ENCODE data around the gene PTPRQ. TPM values are rescaled to one million over a fixed set of nuclear protein-coding genes. Genes with fewer than 3 reads are reported as not detected.

The PTPRQ gene
- total and polyA plus RNA-seq, 9 of the 15 experiments (the other 6 are each of a cell fraction or from before 2014, with no cell fraction given), result not detected

- Histone ChIP-seq H3K9me1 (ENCODE audit: control insufficient read depth, insufficient read depth, low read length) (no peaks in the 10 kb centered on the region), H3K79me2 (ENCODE audit: control insufficient read depth, insufficient read depth, low read length) (no peaks in the 10 kb centered on the region), H3K4me3 (no peak overlapping the region), H3K9me3 (replicated peaks; ENCODE audit: control insufficient read depth, insufficient read depth, low read depth, low read length) (no peaks in the 10 kb centered on the region; the same call in 1 of the 2 replicates), H3K36me3 (ENCODE audit: control insufficient read depth, insufficient read depth, low read length) (no peaks in the 10 kb centered on the region), H3K4me1 (replicated peaks in 1 of 2; ENCODE audit: control insufficient read depth in 2 of 2, insufficient read depth in 2 of 2, low read length in 2 of 2) (no peaks in the 10 kb centered on the region), H3K27ac (ENCODE audit: extremely low read depth, low read depth, low read length) (no peak overlapping the region), H2AFZ (ENCODE audit: low read depth, low read length) (no peak overlapping the region), H3K27me3 (ENCODE audit: control insufficient read depth in 2 of 2, insufficient read depth in 2 of 2, low read length in 2 of 2) (no peaks in the 10 kb centered on the region), H3K4me2 (ENCODE audit: insufficient read depth, low read length) (no peak overlapping the region), H4K20me1 (replicated peaks; ENCODE audit: control insufficient read depth, insufficient read depth, low read length) (no peaks in the 10 kb centered on the region), H3K9ac (ENCODE audit: insufficient read depth in 1 of 2, low read depth in 2 of 2, low read length in 2 of 2) (no peak overlapping the region)
- DNase-seq (ENCODE audit: extremely low read depth in 1 of 4, low spot score in 3 of 4), result no peak
- ATAC-seq, result no peak
- CTCF ChIA-PET (ENCODE audit: low intra/inter-chr PET ratio), result no interaction called here
- no TSS peak for BruUV-seq (replicated peaks)
- intact Hi-C loops (cut with micrococcal nuclease), result no loop called here
- WGBS (ENCODE audit: insufficient coverage, low coverage, missing lambda C conversion rate), result 0% methylated on average over 1 of the region's 1 CpG
- in situ Hi-C loops (cut with MboI), result no loop called here
- TF ChIP-seq ZFP30 (CRISPR knock-in tag; IDR thresholded peaks at IDR 0.05; ENCODE audit: borderline replicate concordance) (no peak), THAP7 (CRISPR knock-in tag; IDR thresholded peaks at IDR 0.05) (no peak), PYGO2 (tag; IDR thresholded peaks at IDR 0.05) (no peak), TAF1 (IDR thresholded peaks at IDR 0.05; ENCODE audit: control insufficient read depth, extremely low read depth, insufficient read depth, low read length, severe bottlenecking) (no peak), ZNF696 (CRISPR knock-in tag; conservative IDR thresholded peaks at IDR 0.05) (no peak)
- POLR2A ChIA-PET, result no interaction called here
- no peak for FAIRE-seq
Observed at GRCh38 chr12:80556566-80556965, 112.5 kb downstream of the PTPRQ start.

- WGBS (ENCODE audit: insufficient coverage, low coverage, missing lambda C conversion rate), result 0% methylated on average over 1 of the region's 1 CpG
- in situ Hi-C loops (cut with MboI), result no loop called here
- Histone ChIP-seq H3K27ac (ENCODE audit: extremely low read depth, low read depth, low read length) (no peak overlapping the region), H3K9me3 (replicated peaks; ENCODE audit: control insufficient read depth, insufficient read depth, low read depth, low read length) (no peaks in the 10 kb centered on the region), H4K20me1 (replicated peaks; ENCODE audit: control insufficient read depth, insufficient read depth, low read length) (no peaks in the 10 kb centered on the region), H3K4me2 (ENCODE audit: insufficient read depth, low read length) (no peak overlapping the region), H3K27me3 (ENCODE audit: control insufficient read depth in 2 of 2, insufficient read depth in 2 of 2, low read length in 2 of 2) (no peaks in the 10 kb centered on the region), H3K79me2 (ENCODE audit: control insufficient read depth, insufficient read depth, low read length) (no peaks in the 10 kb centered on the region), H2AFZ (ENCODE audit: low read depth, low read length) (no peak overlapping the region), H3K36me3 (ENCODE audit: control insufficient read depth, insufficient read depth, low read length) (no peaks in the 10 kb centered on the region), H3K4me3 (no peak overlapping the region), H3K9me1 (ENCODE audit: control insufficient read depth, insufficient read depth, low read length) (no peaks in the 10 kb centered on the region), H3K4me1 (replicated peaks in 1 of 2; ENCODE audit: control insufficient read depth in 2 of 2, insufficient read depth in 2 of 2, low read length in 2 of 2) (no peaks in the 10 kb centered on the region), H3K9ac (ENCODE audit: insufficient read depth in 1 of 2, low read depth in 2 of 2, low read length in 2 of 2) (no peak overlapping the region)
- intact Hi-C loops (cut with micrococcal nuclease), result no loop called here
- ChIA-PET CTCF (ENCODE audit: low intra/inter-chr PET ratio) (no interaction called here), POLR2A (no interaction called here)
- FAIRE-seq, result no peak
- no peak for DNase-seq (ENCODE audit: extremely low read depth in 1 of 4, low spot score in 3 of 4)
- BruUV-seq (replicated peaks), result no TSS peak
- no peak for ATAC-seq
- TF ChIP-seq, protein P1, sequence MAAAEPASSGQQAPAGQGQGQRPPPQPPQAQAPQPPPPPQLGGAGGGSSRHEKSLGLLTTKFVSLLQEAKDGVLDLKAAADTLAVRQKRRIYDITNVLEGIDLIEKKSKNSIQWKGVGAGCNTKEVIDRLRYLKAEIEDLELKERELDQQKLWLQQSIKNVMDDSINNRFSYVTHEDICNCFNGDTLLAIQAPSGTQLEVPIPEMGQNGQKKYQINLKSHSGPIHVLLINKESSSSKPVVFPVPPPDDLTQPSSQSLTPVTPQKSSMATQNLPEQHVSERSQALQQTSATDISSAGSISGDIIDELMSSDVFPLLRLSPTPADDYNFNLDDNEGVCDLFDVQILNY (CRISPR knock-in tag; IDR thresholded peaks at IDR 0.05), result no peak
- TF ChIP-seq, protein P2, sequence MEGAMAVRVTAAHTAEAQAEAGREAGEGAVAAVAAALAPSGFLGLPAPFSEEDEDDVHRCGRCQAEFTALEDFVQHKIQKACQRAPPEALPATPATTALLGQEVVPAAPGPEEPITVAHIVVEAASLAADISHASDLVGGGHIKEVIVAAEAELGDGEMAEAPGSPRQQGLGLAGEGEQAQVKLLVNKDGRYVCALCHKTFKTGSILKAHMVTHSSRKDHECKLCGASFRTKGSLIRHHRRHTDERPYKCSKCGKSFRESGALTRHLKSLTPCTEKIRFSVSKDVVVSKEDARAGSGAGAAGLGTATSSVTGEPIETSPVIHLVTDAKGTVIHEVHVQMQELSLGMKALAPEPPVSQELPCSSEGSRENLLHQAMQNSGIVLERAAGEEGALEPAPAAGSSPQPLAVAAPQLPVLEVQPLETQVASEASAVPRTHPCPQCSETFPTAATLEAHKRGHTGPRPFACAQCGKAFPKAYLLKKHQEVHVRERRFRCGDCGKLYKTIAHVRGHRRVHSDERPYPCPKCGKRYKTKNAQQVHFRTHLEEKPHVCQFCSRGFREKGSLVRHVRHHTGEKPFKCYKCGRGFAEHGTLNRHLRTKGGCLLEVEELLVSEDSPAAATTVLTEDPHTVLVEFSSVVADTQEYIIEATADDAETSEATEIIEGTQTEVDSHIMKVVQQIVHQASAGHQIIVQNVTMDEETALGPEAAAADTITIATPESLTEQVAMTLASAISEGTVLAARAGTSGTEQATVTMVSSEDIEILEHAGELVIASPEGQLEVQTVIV (CRISPR knock-in tag; IDR thresholded peaks at IDR 0.05; ENCODE audit: borderline replicate concordance), result no peak
- TF ChIP-seq RBM34 (IDR thresholded peaks at IDR 0.05; ENCODE audit: borderline replicate concordance, insufficient read depth, low read length), result no peak
- no peak for TF ChIP-seq FOSL1 (tag; conservative IDR thresholded peaks at IDR 0.05)
- TF ChIP-seq MEF2D (tag; conservative IDR thresholded peaks at IDR 0.05; ENCODE audit: low read depth), result no peak
- no peak for TF ChIP-seq HDAC3 (IDR thresholded peaks at IDR 0.05; ENCODE audit: borderline replicate concordance, partially characterized antibody)
Observed at GRCh38 chr12:80559766-80560165, 115.7 kb downstream of the PTPRQ start.

All from K562 (cell line).